Measurements from ENCODE around the gene UBE2D2. TPM values are rescaled to one million over a fixed set of nuclear protein-coding genes. Genes with fewer than 3 reads are reported as not detected.

UBE2D2 gene
- total and polyA plus RNA-seq, 2 of the 13 experiments (the other 11 are each of a cell fraction or from before 2014, with no cell fraction given): 79.1 to 109 TPM

DNA sequence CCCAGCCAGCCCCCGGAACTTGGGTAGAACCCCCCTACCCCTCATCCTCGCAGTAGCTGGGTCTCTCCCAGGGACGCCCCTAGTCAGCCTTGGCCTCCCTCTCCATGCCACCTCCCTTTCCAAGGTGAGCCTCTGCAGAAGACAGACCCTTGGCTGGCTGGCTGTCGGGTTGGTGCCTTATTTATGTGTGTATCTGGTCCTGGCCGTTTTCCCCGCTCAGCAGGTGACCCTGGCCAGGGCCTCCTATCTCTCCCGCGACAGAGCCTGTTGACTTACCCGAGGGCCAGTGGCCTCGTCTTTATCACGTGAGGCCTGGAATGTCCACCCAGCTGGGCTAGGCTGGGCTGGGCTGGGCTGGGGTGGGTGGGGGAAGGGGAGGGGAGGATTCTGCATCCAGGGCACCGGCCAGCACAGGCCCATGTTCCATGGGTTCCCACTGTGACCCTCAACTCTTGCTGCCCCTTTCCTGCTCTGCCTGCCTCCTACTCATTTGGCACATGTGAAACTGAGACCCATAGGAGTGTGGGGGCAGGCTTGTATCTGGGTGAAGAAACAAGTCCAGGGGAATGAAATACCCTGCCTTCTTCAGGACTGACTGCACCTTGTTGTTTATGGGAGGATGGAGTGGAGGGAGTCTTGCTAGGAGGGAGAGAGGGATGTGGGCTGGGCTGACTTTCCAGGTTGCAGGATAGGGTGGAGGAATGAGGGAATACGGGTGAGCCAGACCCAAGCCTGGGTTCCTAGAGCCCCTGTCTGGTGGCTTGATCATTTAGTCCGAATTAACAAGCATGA lies 90.1 kb downstream of the UBE2D2 start (continued):
- no peak for TF ChIP-seq RFX1 (IDR thresholded peaks at IDR 0.05)
- TF ChIP-seq ZNF550 (CRISPR knock-in tag; IDR thresholded peaks at IDR 0.05; ENCODE audit: borderline replicate concordance): no peak
- TF ChIP-seq GATAD2A (CRISPR knock-in tag; IDR thresholded peaks at IDR 0.05): peak; percentile 43
- no peak for TF ChIP-seq CENPX (CRISPR knock-in tag; IDR thresholded peaks at IDR 0.05)
- TF ChIP-seq BORCS8-MEF2B (CRISPR knock-in tag; IDR thresholded peaks at IDR 0.05): peak; percentile 73; the same call in 1 of the 2 replicates
- TF ChIP-seq, protein P1, sequence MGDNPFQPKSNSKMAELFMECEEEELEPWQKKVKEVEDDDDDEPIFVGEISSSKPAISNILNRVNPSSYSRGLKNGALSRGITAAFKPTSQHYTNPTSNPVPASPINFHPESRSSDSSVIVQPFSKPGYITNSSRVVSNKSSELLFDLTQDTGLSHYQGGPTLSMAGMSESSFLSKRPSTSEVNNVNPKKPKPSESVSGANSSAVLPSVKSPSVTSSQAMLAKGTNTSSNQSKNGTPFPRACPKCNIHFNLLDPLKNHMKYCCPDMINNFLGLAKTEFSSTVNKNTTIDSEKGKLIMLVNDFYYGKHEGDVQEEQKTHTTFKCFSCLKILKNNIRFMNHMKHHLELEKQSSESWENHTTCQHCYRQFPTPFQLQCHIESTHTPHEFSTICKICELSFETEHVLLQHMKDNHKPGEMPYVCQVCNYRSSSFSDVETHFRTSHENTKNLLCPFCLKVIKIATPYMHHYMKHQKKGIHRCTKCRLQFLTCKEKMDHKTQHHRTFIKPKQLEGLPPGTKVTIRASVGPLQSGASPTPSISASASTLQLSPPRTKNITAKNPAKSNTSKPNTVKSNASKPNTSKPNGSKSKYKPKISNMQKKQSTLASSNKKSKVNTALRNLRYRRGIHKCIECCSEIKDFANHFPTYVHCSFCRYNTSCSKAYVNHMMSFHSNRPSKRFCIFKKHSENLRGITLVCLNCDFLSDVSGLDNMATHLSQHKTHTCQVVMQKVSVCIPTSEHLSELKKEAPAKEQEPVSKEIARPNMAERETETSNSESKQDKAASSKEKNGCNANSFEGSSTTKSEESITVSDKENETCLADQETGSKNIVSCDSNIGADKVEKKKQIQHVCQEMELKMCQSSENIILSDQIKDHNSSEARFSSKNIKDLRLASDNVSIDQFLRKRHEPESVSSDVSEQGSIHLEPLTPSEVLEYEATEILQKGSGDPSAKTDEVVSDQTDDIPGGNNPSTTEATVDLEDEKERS (CRISPR knock-in tag; IDR thresholded peaks at IDR 0.05): no peak
- no peak for TF ChIP-seq ZNF564 (CRISPR knock-in tag; IDR thresholded peaks at IDR 0.05)
- TF ChIP-seq TMF1 (CRISPR knock-in tag; IDR thresholded peaks at IDR 0.05; ENCODE audit: low read depth): no peak
- TF ChIP-seq SSRP1 (CRISPR knock-in tag; IDR thresholded peaks at IDR 0.05): no peak; the same call in 1 of the 2 replicates
- TF ChIP-seq TOPORS (CRISPR knock-in tag; IDR thresholded peaks at IDR 0.05): no peak
- TF ChIP-seq PHF5A (CRISPR knock-in tag; IDR thresholded peaks at IDR 0.05; ENCODE audit: low read depth, unreplicated experiment): peak; percentile 7
- TF ChIP-seq ZNF337 (CRISPR knock-in tag; IDR thresholded peaks at IDR 0.05; ENCODE audit: borderline replicate concordance, low read depth): no peak
- TF ChIP-seq, protein P2, sequence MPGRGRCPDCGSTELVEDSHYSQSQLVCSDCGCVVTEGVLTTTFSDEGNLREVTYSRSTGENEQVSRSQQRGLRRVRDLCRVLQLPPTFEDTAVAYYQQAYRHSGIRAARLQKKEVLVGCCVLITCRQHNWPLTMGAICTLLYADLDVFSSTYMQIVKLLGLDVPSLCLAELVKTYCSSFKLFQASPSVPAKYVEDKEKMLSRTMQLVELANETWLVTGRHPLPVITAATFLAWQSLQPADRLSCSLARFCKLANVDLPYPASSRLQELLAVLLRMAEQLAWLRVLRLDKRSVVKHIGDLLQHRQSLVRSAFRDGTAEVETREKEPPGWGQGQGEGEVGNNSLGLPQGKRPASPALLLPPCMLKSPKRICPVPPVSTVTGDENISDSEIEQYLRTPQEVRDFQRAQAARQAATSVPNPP (CRISPR knock-in tag; IDR thresholded peaks at IDR 0.05): no peak
- TF ChIP-seq TAF1 (CRISPR knock-in tag; IDR thresholded peaks at IDR 0.05): peak; percentile 51; the same call in 1 of the 2 replicates
- TF ChIP-seq, protein P3, sequence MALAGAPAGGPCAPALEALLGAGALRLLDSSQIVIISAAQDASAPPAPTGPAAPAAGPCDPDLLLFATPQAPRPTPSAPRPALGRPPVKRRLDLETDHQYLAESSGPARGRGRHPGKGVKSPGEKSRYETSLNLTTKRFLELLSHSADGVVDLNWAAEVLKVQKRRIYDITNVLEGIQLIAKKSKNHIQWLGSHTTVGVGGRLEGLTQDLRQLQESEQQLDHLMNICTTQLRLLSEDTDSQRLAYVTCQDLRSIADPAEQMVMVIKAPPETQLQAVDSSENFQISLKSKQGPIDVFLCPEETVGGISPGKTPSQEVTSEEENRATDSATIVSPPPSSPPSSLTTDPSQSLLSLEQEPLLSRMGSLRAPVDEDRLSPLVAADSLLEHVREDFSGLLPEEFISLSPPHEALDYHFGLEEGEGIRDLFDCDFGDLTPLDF (CRISPR knock-in tag; IDR thresholded peaks at IDR 0.05): no peak
- TF ChIP-seq RCOR2 (CRISPR knock-in tag; IDR thresholded peaks at IDR 0.05): no peak
- 0 out of 2 replicates have a peak, but pooled peaks have one; percentile 71 for TF ChIP-seq ZNF546 (CRISPR knock-in tag; conservative IDR thresholded peaks at IDR 0.05)
- TF ChIP-seq, protein P4, sequence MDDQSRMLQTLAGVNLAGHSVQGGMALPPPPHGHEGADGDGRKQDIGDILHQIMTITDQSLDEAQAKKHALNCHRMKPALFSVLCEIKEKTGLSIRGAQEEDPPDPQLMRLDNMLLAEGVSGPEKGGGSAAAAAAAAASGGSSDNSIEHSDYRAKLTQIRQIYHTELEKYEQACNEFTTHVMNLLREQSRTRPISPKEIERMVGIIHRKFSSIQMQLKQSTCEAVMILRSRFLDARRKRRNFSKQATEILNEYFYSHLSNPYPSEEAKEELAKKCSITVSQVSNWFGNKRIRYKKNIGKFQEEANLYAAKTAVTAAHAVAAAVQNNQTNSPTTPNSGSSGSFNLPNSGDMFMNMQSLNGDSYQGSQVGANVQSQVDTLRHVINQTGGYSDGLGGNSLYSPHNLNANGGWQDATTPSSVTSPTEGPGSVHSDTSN (CRISPR knock-in tag; IDR thresholded peaks at IDR 0.05; ENCODE audit: borderline replicate concordance): no peak
- no peak for TF ChIP-seq ZNF768 (CRISPR knock-in tag; IDR thresholded peaks at IDR 0.05)
- TF ChIP-seq ARNTL (CRISPR knock-in tag; IDR thresholded peaks at IDR 0.05): peak; percentile 63; the same call in 1 of the 2 replicates
- TF ChIP-seq, protein P5, sequence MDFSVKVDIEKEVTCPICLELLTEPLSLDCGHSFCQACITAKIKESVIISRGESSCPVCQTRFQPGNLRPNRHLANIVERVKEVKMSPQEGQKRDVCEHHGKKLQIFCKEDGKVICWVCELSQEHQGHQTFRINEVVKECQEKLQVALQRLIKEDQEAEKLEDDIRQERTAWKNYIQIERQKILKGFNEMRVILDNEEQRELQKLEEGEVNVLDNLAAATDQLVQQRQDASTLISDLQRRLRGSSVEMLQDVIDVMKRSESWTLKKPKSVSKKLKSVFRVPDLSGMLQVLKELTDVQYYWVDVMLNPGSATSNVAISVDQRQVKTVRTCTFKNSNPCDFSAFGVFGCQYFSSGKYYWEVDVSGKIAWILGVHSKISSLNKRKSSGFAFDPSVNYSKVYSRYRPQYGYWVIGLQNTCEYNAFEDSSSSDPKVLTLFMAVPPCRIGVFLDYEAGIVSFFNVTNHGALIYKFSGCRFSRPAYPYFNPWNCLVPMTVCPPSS (IDR thresholded peaks at IDR 0.05): no peak
- TF ChIP-seq FOXO1 (CRISPR knock-in tag; IDR thresholded peaks at IDR 0.05): peak; percentile 66; the same call in 1 of the 2 replicates
- TF ChIP-seq, protein P6, sequence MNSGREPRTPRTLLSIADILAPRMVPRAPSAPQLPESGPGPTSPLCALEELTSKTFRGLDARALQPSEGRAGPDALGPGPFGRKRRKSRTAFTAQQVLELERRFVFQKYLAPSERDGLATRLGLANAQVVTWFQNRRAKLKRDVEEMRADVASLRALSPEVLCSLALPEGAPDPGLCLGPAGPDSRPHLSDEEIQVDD (CRISPR knock-in tag; IDR thresholded peaks at IDR 0.05; ENCODE audit: borderline replicate concordance): no peak
